NCI-H1436 treated with DMSO at 0.1 percent for 48 hours (cell line): Measurements from ENCODE around the gene ADCY10.
"Not testable (repeated sequence)": the region's sequence is repeated elsewhere in the genome, so short reads cannot be mapped to it uniquely, and the experiment has no call there.

ENCODE experiments used
- DNase-seq: peaks from one replicate; lab custom pipeline; 2025; lab: John Stamatoyannopoulos, UW

The ADCY10 gene

GRCh38 chr1:167806676-167807075 is 107.3 kb downstream of the ADCY10 start:
- not testable (repeated sequence) for DNase-seq

GRCh38 chr1:167806235-167806634 is 107.7 kb downstream of the ADCY10 start:
- not testable (repeated sequence) for DNase-seq

- DNase-seq, result no peak
These were observed 108.8 kb downstream of the ADCY10 start for GRCh38 chr1:167805041-167805556.

- peak; percentile 57 for DNase-seq
These were observed 110.4 kb downstream of the ADCY10 start for GRCh38 chr1:167803358-167804207.

- DNase-seq, result no peak
These were observed 111.7 kb downstream of the ADCY10 start for GRCh38 chr1:167802235-167802634.

- no peak for DNase-seq
These were observed 113.7 kb downstream of the ADCY10 start for GRCh38 chr1:167800251-167800650.

GRCh38 chr1:167799747-167800146 is 114.2 kb downstream of the ADCY10 start:
- DNase-seq, result no peak

- DNase-seq, result no peak
These were observed 115.0 kb downstream of the ADCY10 start for GRCh38 chr1:167798952-167799351.

- no peak for DNase-seq
These were observed 116.9 kb downstream of the ADCY10 start for GRCh38 chr1:167797015-167797414.

- DNase-seq, result no peak
These were observed 117.9 kb downstream of the ADCY10 start for GRCh38 chr1:167795810-167796740.

- DNase-seq, result no peak
These were observed 119.9 kb downstream of the ADCY10 start for GRCh38 chr1:167794043-167794442.

- DNase-seq, result no peak
These were observed 121.8 kb downstream of the ADCY10 start for GRCh38 chr1:167792188-167792565.

GRCh38 chr1:167791281-167792187 is 122.4 kb downstream of the ADCY10 start:
- no peak for DNase-seq

GRCh38 chr1:167790117-167790516 is 123.8 kb downstream of the ADCY10 start:
- DNase-seq, result no peak

- DNase-seq, result no peak
These were observed 124.4 kb downstream of the ADCY10 start for GRCh38 chr1:167789501-167789900.

GRCh38 chr1:167786502-167786901 is 127.4 kb downstream of the ADCY10 start:
- no peak for DNase-seq

- DNase-seq, result no peak
These were observed 128.9 kb downstream of the ADCY10 start for GRCh38 chr1:167784876-167785550.

GRCh38 chr1:167782946-167783345 is 131.0 kb downstream of the ADCY10 start:
- no peak for DNase-seq

- no peak for DNase-seq
These were observed 132.4 kb downstream of the ADCY10 start for GRCh38 chr1:167781558-167781957.

- DNase-seq, result no peak
These were observed 136.7 kb downstream of the ADCY10 start for GRCh38 chr1:167777269-167777650.
